Measurements from ENCODE around the gene ARRB1. TPM values are rescaled to one million over a fixed set of nuclear protein-coding genes. Genes with fewer than 3 reads are reported as not detected.
"Not testable (repeated sequence)": the region's sequence is repeated elsewhere in the genome, so short reads cannot be mapped to it uniquely, and the experiment has no call there.

The ARRB1 gene
- total and polyA plus RNA-seq, 2 donors from 2014 or later = 17.6 to 53.8 TPM

DNA sequence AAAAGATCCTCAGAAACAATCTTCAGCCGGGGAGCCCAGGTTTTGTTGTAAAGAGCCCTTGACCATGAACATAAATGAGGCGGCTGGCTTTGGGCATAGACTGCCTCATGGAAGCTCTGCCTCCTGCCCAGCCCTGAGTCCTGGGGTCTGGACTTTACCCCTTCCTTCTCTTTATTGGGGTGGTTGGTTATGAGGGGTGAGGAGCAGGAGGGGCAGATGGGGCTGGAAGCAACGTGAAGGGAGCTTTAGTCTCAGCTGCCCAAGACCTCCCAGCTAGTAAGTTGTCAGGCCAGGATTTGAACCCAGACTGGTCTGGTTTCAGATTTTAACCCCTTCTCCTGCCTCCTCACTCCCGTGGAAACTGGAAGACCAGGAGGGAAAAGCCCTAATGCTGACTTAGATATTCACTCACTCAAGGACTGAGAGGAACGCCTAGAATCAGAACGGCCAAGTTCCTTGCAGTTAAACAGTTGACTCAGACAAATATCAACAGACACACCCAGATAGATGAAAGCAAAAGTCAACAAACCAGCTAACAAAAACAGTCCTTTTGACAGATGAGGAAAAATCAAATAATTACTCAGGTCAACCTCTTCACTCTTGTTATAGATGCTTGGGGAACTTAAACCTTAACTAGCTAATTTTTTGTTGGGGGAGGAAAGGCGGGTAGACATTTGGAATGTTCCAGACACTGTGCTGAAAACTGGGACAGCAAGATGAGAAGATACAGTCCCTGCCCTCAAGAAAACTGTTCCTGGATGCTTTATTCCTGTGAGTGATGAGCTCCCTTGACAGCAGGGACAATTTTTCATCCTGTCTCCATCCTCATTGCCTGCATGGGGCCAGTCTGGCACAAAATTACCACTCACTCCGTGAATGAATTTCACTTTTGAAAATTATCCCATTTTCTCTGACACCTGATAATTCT lies 20.8 kb upstream of the ARRB1 start:
- Histone ChIP-seq H3K27ac (ENCODE audit: low read depth in 2 of 2, low read length in 2 of 2) (no peak overlapping the region), H3K27me3 (ENCODE audit: control insufficient read depth, insufficient read depth, low read length) (no peaks in the 10 kb centered on the region), H3K36me3 (ENCODE audit: control insufficient read depth in 2 of 3, insufficient read depth in 3 of 3, low read length in 3 of 3) (no peaks in the 10 kb centered on the region), H3K9ac (ENCODE audit: low read length in 3 of 3) (no peak overlapping the region), H3K4me3 (ENCODE audit: low read length in 3 of 3) (no peak overlapping the region), H3K9me3 (ENCODE audit: control insufficient read depth in 2 of 3, insufficient read depth in 1 of 3, low read length in 3 of 3) (no peaks in the 10 kb centered on the region), H3K4me1 (ENCODE audit: control insufficient read depth in 2 of 3, insufficient read depth in 2 of 3, low read depth in 1 of 3, low read length in 3 of 3) (no peaks in the 10 kb centered on the region)
- TF ChIP-seq, protein P1, sequence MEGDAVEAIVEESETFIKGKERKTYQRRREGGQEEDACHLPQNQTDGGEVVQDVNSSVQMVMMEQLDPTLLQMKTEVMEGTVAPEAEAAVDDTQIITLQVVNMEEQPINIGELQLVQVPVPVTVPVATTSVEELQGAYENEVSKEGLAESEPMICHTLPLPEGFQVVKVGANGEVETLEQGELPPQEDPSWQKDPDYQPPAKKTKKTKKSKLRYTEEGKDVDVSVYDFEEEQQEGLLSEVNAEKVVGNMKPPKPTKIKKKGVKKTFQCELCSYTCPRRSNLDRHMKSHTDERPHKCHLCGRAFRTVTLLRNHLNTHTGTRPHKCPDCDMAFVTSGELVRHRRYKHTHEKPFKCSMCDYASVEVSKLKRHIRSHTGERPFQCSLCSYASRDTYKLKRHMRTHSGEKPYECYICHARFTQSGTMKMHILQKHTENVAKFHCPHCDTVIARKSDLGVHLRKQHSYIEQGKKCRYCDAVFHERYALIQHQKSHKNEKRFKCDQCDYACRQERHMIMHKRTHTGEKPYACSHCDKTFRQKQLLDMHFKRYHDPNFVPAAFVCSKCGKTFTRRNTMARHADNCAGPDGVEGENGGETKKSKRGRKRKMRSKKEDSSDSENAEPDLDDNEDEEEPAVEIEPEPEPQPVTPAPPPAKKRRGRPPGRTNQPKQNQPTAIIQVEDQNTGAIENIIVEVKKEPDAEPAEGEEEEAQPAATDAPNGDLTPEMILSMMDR (IDR thresholded peaks at IDR 0.05; ENCODE audit: borderline replicate concordance, extremely low read depth, insufficient read depth) = no peak
- intact Hi-C loops (cut with DNase I) = no loop called here
- DNase-seq = peak in 1 of 5 donors; percentile 13
- no peak for FAIRE-seq

DNA sequence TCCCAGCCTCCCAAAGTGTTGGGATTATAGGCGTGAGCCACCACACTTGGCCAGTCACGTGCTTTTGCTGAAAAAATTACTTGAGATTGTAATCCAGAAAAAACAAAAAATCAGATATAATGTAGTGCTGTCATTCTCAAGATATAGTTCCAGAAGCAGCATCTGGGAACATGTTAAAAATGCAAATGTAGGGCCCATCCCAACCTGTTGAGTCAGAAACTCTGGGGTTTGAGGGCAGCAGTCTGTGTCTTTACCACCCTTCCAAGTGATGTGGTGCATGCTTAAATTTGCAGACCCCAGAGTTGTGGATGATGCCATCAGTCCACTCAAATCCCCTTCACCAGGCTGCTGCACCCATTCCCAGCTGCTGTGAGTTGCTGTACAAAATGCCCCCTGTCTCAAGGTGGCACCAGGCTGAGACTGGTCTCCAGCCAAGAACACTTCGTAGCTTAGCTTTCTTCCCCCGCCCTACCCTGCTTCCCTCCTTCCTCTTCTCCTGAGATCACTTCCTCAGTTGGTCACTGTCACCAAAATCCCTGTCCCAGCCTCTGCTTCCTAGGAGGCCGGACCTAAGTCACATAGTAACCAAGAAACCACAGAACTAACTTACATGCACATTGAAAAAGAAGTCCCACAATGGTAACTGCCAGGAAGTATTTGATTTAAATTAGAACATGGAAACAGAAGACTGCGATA lies 18.2 kb upstream of the ARRB1 start:
- Histone ChIP-seq H3K9me3 (ENCODE audit: control insufficient read depth in 2 of 3, insufficient read depth in 1 of 3, low read length in 3 of 3) (no peaks in the 10 kb centered on the region), H3K9ac (ENCODE audit: low read length in 3 of 3) (no peak overlapping the region), H3K27ac (ENCODE audit: low read depth in 2 of 2, low read length in 2 of 2) (no peak overlapping the region), H3K27me3 (ENCODE audit: control insufficient read depth, insufficient read depth, low read length) (no peaks in the 10 kb centered on the region), H3K36me3 (ENCODE audit: control insufficient read depth in 2 of 3, insufficient read depth in 3 of 3, low read length in 3 of 3) (no peaks in the 10 kb centered on the region), H3K4me1 (ENCODE audit: control insufficient read depth in 2 of 3, insufficient read depth in 2 of 3, low read depth in 1 of 3, low read length in 3 of 3) (no peaks in the 10 kb centered on the region), H3K4me3 (ENCODE audit: low read length in 3 of 3) (no peak overlapping the region)
- TF ChIP-seq, protein P1 (IDR thresholded peaks at IDR 0.05; ENCODE audit: borderline replicate concordance, extremely low read depth, insufficient read depth) = no peak
- intact Hi-C loops (cut with DNase I) = no loop called here
- FAIRE-seq = no peak
- no peak for DNase-seq

DNA sequence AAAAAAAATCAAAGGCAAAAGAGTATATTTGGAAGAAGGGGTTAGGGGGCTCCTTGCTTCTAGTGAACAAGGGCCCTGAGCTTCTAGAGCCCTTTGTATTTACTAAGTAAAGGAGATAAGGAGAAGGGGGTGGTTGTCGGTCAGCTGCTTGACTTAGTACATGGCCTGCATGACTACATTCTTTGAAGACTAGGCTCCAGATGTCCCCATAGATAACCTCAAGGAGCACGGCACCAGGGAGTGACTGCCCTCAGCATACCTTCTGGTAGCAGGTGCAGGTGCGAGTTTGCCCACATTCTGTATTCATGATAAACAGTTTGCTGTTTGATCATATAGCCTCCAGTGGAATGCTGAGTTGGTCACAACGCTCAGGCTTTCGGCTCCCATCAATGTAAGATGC lies 15.4 kb upstream of the ARRB1 start:
- FAIRE-seq; H3K27ac ChIP-seq (ENCODE audit: low read depth in 2 of 2, low read length in 2 of 2); H3K9me3 ChIP-seq (ENCODE audit: control insufficient read depth in 2 of 3, insufficient read depth in 1 of 3, low read length in 3 of 3); intact Hi-C loops (cut with DNase I); DNase-seq; H3K4me1 ChIP-seq (ENCODE audit: control insufficient read depth in 2 of 3, insufficient read depth in 2 of 3, low read depth in 1 of 3, low read length in 3 of 3); H3K4me3 ChIP-seq (ENCODE audit: low read length in 3 of 3); H3K36me3 ChIP-seq (ENCODE audit: control insufficient read depth in 2 of 3, insufficient read depth in 3 of 3, low read length in 3 of 3); H3K27me3 ChIP-seq (ENCODE audit: control insufficient read depth, insufficient read depth, low read length); H3K9ac ChIP-seq (ENCODE audit: low read length in 3 of 3): not testable (repeated sequence)

DNA sequence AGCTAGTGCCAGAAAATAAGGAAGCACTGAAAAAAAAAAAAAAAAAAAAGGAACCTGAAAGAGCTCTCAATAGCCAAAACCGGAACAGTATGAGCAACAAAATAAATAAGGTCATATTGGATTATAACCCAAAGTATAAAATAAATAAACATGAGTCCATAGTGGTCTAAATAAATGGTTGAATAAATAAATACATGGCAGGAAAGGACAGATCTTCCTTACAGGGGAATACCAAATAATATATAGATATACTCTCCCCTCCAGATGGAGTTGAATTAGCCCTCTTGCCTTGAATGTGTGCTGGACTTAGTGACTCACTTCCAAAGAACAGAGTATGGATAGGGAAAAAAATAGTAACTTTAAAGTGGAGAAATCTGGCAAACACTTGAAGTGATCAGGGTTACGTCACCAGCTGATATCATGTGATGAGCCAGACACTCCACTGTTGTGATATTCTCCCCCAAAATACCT lies 14.3 kb upstream of the ARRB1 start:
- DNase-seq = no peak
- Histone ChIP-seq H3K9ac (ENCODE audit: low read length in 3 of 3) (no peak overlapping the region), H3K4me3 (ENCODE audit: low read length in 3 of 3) (no peak overlapping the region), H3K4me1 (ENCODE audit: control insufficient read depth in 2 of 3, insufficient read depth in 2 of 3, low read depth in 1 of 3, low read length in 3 of 3) (no peaks in the 10 kb centered on the region), H3K27me3 (ENCODE audit: control insufficient read depth, insufficient read depth, low read length) (no peaks in the 10 kb centered on the region), H3K36me3 (ENCODE audit: control insufficient read depth in 2 of 3, insufficient read depth in 3 of 3, low read length in 3 of 3) (no peaks in the 10 kb centered on the region), H3K27ac (ENCODE audit: low read depth in 2 of 2, low read length in 2 of 2) (no peak overlapping the region), H3K9me3 (ENCODE audit: control insufficient read depth in 2 of 3, insufficient read depth in 1 of 3, low read length in 3 of 3) (no peaks in the 10 kb centered on the region)
- FAIRE-seq = no peak
- intact Hi-C loops (cut with DNase I) = no loop called here
- TF ChIP-seq, protein P1 (IDR thresholded peaks at IDR 0.05; ENCODE audit: borderline replicate concordance, extremely low read depth, insufficient read depth) = no peak

DNA sequence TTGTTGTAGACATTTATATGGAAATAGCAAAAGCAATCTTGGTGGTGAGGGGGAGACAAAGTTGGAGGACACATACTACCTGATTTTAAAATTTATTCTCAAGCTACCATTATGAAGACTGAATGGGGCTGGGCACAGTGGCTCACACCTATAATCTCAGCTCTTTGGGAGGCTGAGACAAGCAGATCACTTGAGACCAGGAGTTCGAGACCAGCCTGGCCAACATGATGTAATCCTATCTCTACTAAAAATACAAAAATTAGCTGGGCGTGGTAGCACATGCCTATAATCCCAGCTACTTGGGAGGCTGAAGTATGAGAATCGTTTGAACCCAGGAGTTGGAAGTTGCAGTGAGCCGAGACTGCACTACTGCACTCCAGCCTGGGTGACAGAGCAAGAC lies 10.8 kb upstream of the ARRB1 start:
- H3K4me1 ChIP-seq (ENCODE audit: control insufficient read depth in 2 of 3, insufficient read depth in 2 of 3, low read depth in 1 of 3, low read length in 3 of 3); H3K9ac ChIP-seq (ENCODE audit: low read length in 3 of 3); DNase-seq; H3K9me3 ChIP-seq (ENCODE audit: control insufficient read depth in 2 of 3, insufficient read depth in 1 of 3, low read length in 3 of 3); H3K27me3 ChIP-seq (ENCODE audit: control insufficient read depth, insufficient read depth, low read length); H3K27ac ChIP-seq (ENCODE audit: low read depth in 2 of 2, low read length in 2 of 2); FAIRE-seq; intact Hi-C loops (cut with DNase I); H3K36me3 ChIP-seq (ENCODE audit: control insufficient read depth in 2 of 3, insufficient read depth in 3 of 3, low read length in 3 of 3); H3K4me3 ChIP-seq (ENCODE audit: low read length in 3 of 3): not testable (repeated sequence)
